H9 (cell line): ENCODE data around the gene PROM1. TPM values are rescaled to one million over a fixed set of nuclear protein-coding genes. Genes with fewer than 3 reads are reported as not detected.
A peak's percentile ranks its signal among the peaks of the same experiment; 100 is the strongest.

Experiments
- DNase-seq: peaks from one replicate; pipeline ENCODE4 v3.0.0-alpha.2; 2017
- H2AFZ ChIP-seq: one replicate; pipeline ENCODE4 v1.6.1; 2013; ENCODE audit warnings: mild to moderate bottlenecking, low read length, control low read depth, moderate library complexity
- H2AK5ac ChIP-seq: 2 replicates; pipeline ENCODE4 v1.6.1; 2013; ENCODE audit warnings: low read length, control low read depth, mixed read lengths; ENCODE audit not compliant: insufficient read length
- H2BK120ac ChIP-seq: one replicate; pipeline ENCODE4 v1.6.1; 2013; ENCODE audit warnings: low read depth, mild to moderate bottlenecking, low read length, control low read depth, inconsistent platforms; ENCODE audit not compliant: poor library complexity, severe bottlenecking
- H2BK12ac ChIP-seq: 2 replicates; pipeline ENCODE4 v1.6.1; 2013; ENCODE audit warnings: low read length, control low read depth, mixed read lengths, low read depth; ENCODE audit not compliant: insufficient read length
- H2BK15ac ChIP-seq: 2 replicates; pipeline ENCODE4 v1.6.1; 2013; ENCODE audit warnings: low read depth, low read length, control low read depth
- H2BK20ac ChIP-seq: one replicate; pipeline ENCODE4 v1.6.1; 2013; ENCODE audit warnings: low read depth, mild to moderate bottlenecking, low read length, control low read depth, inconsistent platforms; ENCODE audit not compliant: poor library complexity, severe bottlenecking
- H2BK5ac ChIP-seq: 2 replicates; pipeline ENCODE4 v1.6.1; 2013; ENCODE audit warnings: low read length, control low read depth, mixed read lengths; ENCODE audit not compliant: insufficient read length
- H3K14ac ChIP-seq: 2 replicates; pipeline ENCODE4 v1.6.1; 2013; ENCODE audit warnings: low read length, control low read depth; ENCODE audit not compliant: insufficient read depth
- H3K18ac ChIP-seq: 2 replicates; pipeline ENCODE4 v1.6.1; 2013; ENCODE audit warnings: low read depth, mild to moderate bottlenecking, mixed read lengths, low read length, control low read depth; ENCODE audit not compliant: insufficient read length
- H3K23ac ChIP-seq: 2 replicates; pipeline ENCODE4 v1.6.1; 2013; ENCODE audit warnings: low read length, control low read depth, mixed read lengths, low read depth; ENCODE audit not compliant: insufficient read length
- H3K23me2 ChIP-seq: 2 replicates; pipeline ENCODE4 v1.6.1; 2013; ENCODE audit warnings: low read depth, mild to moderate bottlenecking, mixed read lengths, low read length, control low read depth; ENCODE audit not compliant: insufficient read length, poor library complexity, severe bottlenecking
- H3K27ac ChIP-seq: 2 replicates; pipeline ENCODE4 v1.5.1; 2013; ENCODE audit warnings: low read length, control low read depth, mixed read lengths, low read depth; ENCODE audit not compliant: insufficient read length
- H3K27me3 ChIP-seq: 2 replicates; pipeline ENCODE4 v1.6.1; 2013; ENCODE audit warnings: low read length, control low read depth, inconsistent platforms; ENCODE audit not compliant: insufficient read depth
- H3K4ac ChIP-seq: 2 replicates; pipeline ENCODE4 v1.6.1; 2013; ENCODE audit warnings: low read depth, mild to moderate bottlenecking, control low read depth, inconsistent platforms, low read length, moderate library complexity
- H3K4me1 ChIP-seq: 2 replicates; pipeline ENCODE4 v1.6.1; 2013; ENCODE audit warnings: low read length, control low read depth, inconsistent platforms; ENCODE audit not compliant: insufficient read depth
- H3K4me2 ChIP-seq: 2 replicates; pipeline ENCODE4 v1.6.1; 2013; ENCODE audit warnings: low read length, control low read depth, mixed read lengths; ENCODE audit not compliant: insufficient read length, insufficient read depth
- H3K56ac ChIP-seq: 2 replicates; pipeline ENCODE4 v1.6.1; 2013; ENCODE audit warnings: low read depth, mild to moderate bottlenecking, mixed read lengths, low read length, control low read depth; ENCODE audit not compliant: insufficient read length
- H3K79me1 ChIP-seq: 2 replicates; pipeline ENCODE4 v1.6.1; 2013; ENCODE audit warnings: low read depth, mild to moderate bottlenecking, moderate library complexity, low read length, control low read depth, inconsistent platforms; ENCODE audit not compliant: insufficient read depth, poor library complexity, severe bottlenecking
- H3K79me2 ChIP-seq: 2 replicates; pipeline ENCODE4 v1.6.1; 2013; ENCODE audit warnings: low read length, control low read depth, inconsistent platforms; ENCODE audit not compliant: insufficient read depth
- H3K9ac ChIP-seq: 2 replicates; pipeline ENCODE4 v1.6.1; 2013; ENCODE audit warnings: low read length, control low read depth, mixed read lengths; ENCODE audit not compliant: insufficient read length; ENCODE audit errors: extremely low read depth
- H3K9me3 ChIP-seq: one replicate; pipeline ENCODE4 v1.6.1; 2013; ENCODE audit warnings: low read depth, low read length, inconsistent platforms; ENCODE audit not compliant: control insufficient read depth
- H3T11ph ChIP-seq: one replicate; pipeline ENCODE4 v1.6.1; 2013; ENCODE audit warnings: mild to moderate bottlenecking, low read length, control low read depth, inconsistent platforms
- H4K20me1 ChIP-seq: one replicate; pipeline ENCODE4 v1.6.1; 2013; ENCODE audit not compliant: control insufficient read depth, insufficient read length, insufficient read depth
- H4K5ac ChIP-seq: 2 replicates; pipeline ENCODE4 v1.6.1; 2013; ENCODE audit warnings: low read depth, mild to moderate bottlenecking, mixed read lengths, low read length, control low read depth; ENCODE audit not compliant: insufficient read length
- H4K8ac ChIP-seq: replicated peaks from 2 replicates; pipeline ENCODE4 v1.6.1; 2013; ENCODE audit warnings: low read length, control low read depth, mixed read lengths, low read depth; ENCODE audit not compliant: insufficient read length
- H4K91ac ChIP-seq: 2 replicates; pipeline ENCODE4 v1.6.1; 2013; ENCODE audit warnings: low read depth, mild to moderate bottlenecking, moderate library complexity, mixed read lengths, low read length, control low read depth; ENCODE audit not compliant: insufficient read length
- H3K27ac Mint-ChIP-seq, 3 experiments: 2 replicates in 2 of 3; 3 replicates in 1 of 3; pipeline ENCODE4 v1.8.0; 2020 to 2021; ENCODE audit warnings: mixed read lengths in 3 of 3, mild to moderate bottlenecking in 1 of 3, moderate library complexity in 1 of 3
- H3K27me3 Mint-ChIP-seq: 2 replicates; pipeline ENCODE4 v1.8.0; 2021; ENCODE audit warnings: low read depth, mild to moderate bottlenecking, moderate library complexity, mixed read lengths
- H3K36me3 Mint-ChIP-seq, 3 experiments: 2 replicates in 2 of 3; 3 replicates in 1 of 3; pipeline ENCODE4 v1.8.0; 2020 to 2021; ENCODE audit warnings: low read depth in 3 of 3, mixed read lengths in 3 of 3; ENCODE audit not compliant: insufficient read depth in 1 of 3
- H3K4me1 Mint-ChIP-seq, 2 experiments: 2 replicates each; pipeline ENCODE4 v1.8.0; 2020; ENCODE audit warnings: mixed read lengths in 2 of 2
- H3K4me3 Mint-ChIP-seq, 2 experiments: 2 replicates in 1 of 2; 3 replicates in 1 of 2; pipeline ENCODE4 v1.8.0; 2020 to 2021; ENCODE audit warnings: mild to moderate bottlenecking in 2 of 2, mixed read lengths in 2 of 2, moderate library complexity in 1 of 2
- H3K9me3 Mint-ChIP-seq, 2 experiments: 2 replicates in 1 of 2; 3 replicates in 1 of 2; pipeline ENCODE4 v1.8.0; 2020; ENCODE audit warnings: mild to moderate bottlenecking in 2 of 2, mixed read lengths in 2 of 2, moderate library complexity in 1 of 2
- CTCF ChIP-seq: fragments of 200-600 bp; sonication (generic); conservative IDR thresholded peaks from 3 replicates; pipeline ENCODE4 v1.8.0; 2021; ENCODE audit warnings: antibody characterized with exemption, mild to moderate bottlenecking
- WGBS: extraction: QIAGEN DNeasy Blood & Tissue Kit; methylation state at CpG from one replicate; pipeline ENCODE4 v1.1.7; 2013; ENCODE audit warnings: missing lambda C conversion rate, low lambda C conversion rate, mixed read lengths; ENCODE audit not compliant: insufficient read length; ENCODE audit errors: extremely low coverage; 5-methylcytosine and 5-hydroxymethylcytosine counted together
- total RNA-seq: library from RNA; stranded (reverse); gene quantifications from 2 replicates; pipeline ENCODE4 v1.2.1, GENCODE V29; 2021

PROM1 gene
- total RNA-seq, 1 experiment from 2014 or later, result 98.3 TPM

- Histone ChIP-seq H4K5ac (no peak overlapping the region), H3K79me2 (no peaks in the 10 kb centered on the region), H3K79me1 (no peaks in the 10 kb centered on the region), H3K27me3 (no peaks in the 10 kb centered on the region), H2AK5ac (no peak overlapping the region), H3K4me1 (no peaks in the 10 kb centered on the region), H3K4me2 (no peak overlapping the region), H2BK12ac (no peak overlapping the region), H2BK5ac (no peak overlapping the region), H3K23ac (no peak overlapping the region), H2BK120ac (no peak overlapping the region), H3K56ac (no peak overlapping the region), H3K4ac (no peak overlapping the region), H4K20me1 (no peaks in the 10 kb centered on the region), H2BK20ac (no peak overlapping the region), H3K9me3 (no peaks in the 10 kb centered on the region), H4K8ac (no peak overlapping the region), H3K14ac (no peak overlapping the region), H3K27ac (no peak overlapping the region), H3K18ac (no peak overlapping the region), H3T11ph (no peak overlapping the region), H2BK15ac (no peak overlapping the region; the same call in 1 of the 2 replicates), H4K91ac (no peak overlapping the region), H3K23me2 (no peaks in the 10 kb centered on the region), H3K9ac (no peak overlapping the region), H2AFZ (no peak overlapping the region)
- Mint-ChIP-seq H3K27ac (peak overlapping the region in 2 of 3 experiments; percentile 7 to 83; a peak in 2 of 7 replicates), H3K36me3 (peaks cover 21 to 89% (median 55%) of the 10 kb centered on the region in 3 experiments), H3K27me3 (no peaks in the 10 kb centered on the region), H3K4me1 (peaks cover 6 to 7% of the 10 kb centered on the region in 2 experiments), H3K9me3 (no peaks in the 10 kb centered on the region), H3K4me3 (no peak overlapping the region)
- no peak for DNase-seq
- no CpG with 5 or more reads among the region's 6 CpGs for WGBS
- TF ChIP-seq CTCF, result no peak
These were observed 72.7 kb downstream of the PROM1 start for GRCh38 chr4:16011173-16011572.
